DND-41 (cell line): ENCODE results near the gene ARHGDIB.

Source experiments
- CTCF ChIP-seq: IDR thresholded peaks from 2 replicates; pipeline ENCODE4 v1.5.1; 2012; ENCODE audit warnings: borderline replicate concordance, low read length, moderate library complexity, mild to moderate bottlenecking; ENCODE audit not compliant: poor library complexity, severe bottlenecking; ENCODE audit errors: extremely low read depth
- EZH2 ChIP-seq: IDR thresholded peaks from 3 replicates; pipeline ENCODE4 v1.6.1; 2012; ENCODE audit warnings: borderline replicate concordance, low read depth, mild to moderate bottlenecking, moderate library complexity, low read length, inconsistent platforms; ENCODE audit not compliant: severe bottlenecking

- TF ChIP-seq CTCF: no peak
- TF ChIP-seq EZH2: no peak
Measured at GRCh38 chr12:14959916-14960496, 1.4 kb downstream of the ARHGDIB start.
